ENCODE data around the gene FAAH.

- TF ChIP-seq CTCF (conservative IDR thresholded peaks at IDR 0.05; ENCODE audit: low read depth, low read length) (no peak), EZH2 (IDR thresholded peaks at IDR 0.05; ENCODE audit: low read length, unreplicated experiment) (no peak), EZH2phosphoT487 (IDR thresholded peaks at IDR 0.05; ENCODE audit: borderline replicate concordance, low read length) (no peak)
These were observed 30.6 kb downstream of the FAAH start for GRCh38 chr1:46424730-46425129.
